ENCODE measurements around the gene DNM3.

Gene DNM3

GRCh38 chr1:172450524-172450885 lies 609.2 kb downstream of the DNM3 start:
- CTCF ChIA-PET: interaction anchor here (0.8 to 2.1 kb wide), 7 partner anchors 9 to 269 kb away, joined by 3 to 9 read pairs (median 6); no protein-coding TSS in a partner anchor
- Histone ChIP-seq H3K9me3 (ENCODE audit: control extremely low read depth in 1 of 5, control insufficient read depth in 4 of 5, insufficient read depth in 2 of 5, low read depth in 1 of 5, low read length in 4 of 5) (no peaks in the 10 kb centered on the region), H3K4me1 (ENCODE audit: control extremely low read depth in 1 of 4, control insufficient read depth in 4 of 4, insufficient read depth in 4 of 4, low read length in 3 of 4) (peaks cover 0 to 21% (median 7%) of the 10 kb centered on the region in 4 experiments), H3K4me3 (ENCODE audit: control insufficient read depth in 1 of 7, extremely low read depth in 1 of 7, insufficient read depth in 4 of 7, low read depth in 2 of 7, low read length in 6 of 7) (no peak overlapping the region), H3K36me3 (ENCODE audit: control insufficient read depth in 4 of 4, insufficient read depth in 4 of 4, low read length in 3 of 4) (no peaks in the 10 kb centered on the region), H3K27ac (ENCODE audit: insufficient read depth in 1 of 2, low read depth in 1 of 2, low read length in 2 of 2, poor library complexity in 1 of 2, severe bottlenecking in 2 of 2) (no peak overlapping the region), H3K27me3 (replicated peaks in 2 of 5; ENCODE audit: control insufficient read depth in 4 of 5, insufficient read depth in 5 of 5, low read length in 4 of 5) (no peaks in the 10 kb centered on the region)
- 100% methylated on average over 3 of the region's 7 CpGs for WGBS (ENCODE audit: insufficient coverage)
- POLR2A ChIA-PET: interaction anchor here (1.2 kb wide), 1 partner anchor 82 kb away, joined by 3 read pairs; no protein-coding TSS in a partner anchor
- no peak for DNase-seq

GRCh38 chr1:172451002-172451443 lies 609.7 kb downstream of the DNM3 start:
- peak in 1 of 3 donors; percentile 23 for DNase-seq
- Histone ChIP-seq H3K27me3 (replicated peaks in 2 of 5; ENCODE audit: control insufficient read depth in 4 of 5, insufficient read depth in 5 of 5, low read length in 4 of 5) (no peaks in the 10 kb centered on the region), H3K27ac (ENCODE audit: insufficient read depth in 1 of 2, low read depth in 1 of 2, low read length in 2 of 2, poor library complexity in 1 of 2, severe bottlenecking in 2 of 2) (no peak overlapping the region), H3K4me3 (ENCODE audit: control insufficient read depth in 1 of 7, extremely low read depth in 1 of 7, insufficient read depth in 4 of 7, low read depth in 2 of 7, low read length in 6 of 7) (no peak overlapping the region), H3K4me1 (ENCODE audit: control extremely low read depth in 1 of 4, control insufficient read depth in 4 of 4, insufficient read depth in 4 of 4, low read length in 3 of 4) (peaks cover 0 to 21% (median 7%) of the 10 kb centered on the region in 4 experiments), H3K36me3 (ENCODE audit: control insufficient read depth in 4 of 4, insufficient read depth in 4 of 4, low read length in 3 of 4) (no peaks in the 10 kb centered on the region), H3K9me3 (ENCODE audit: control extremely low read depth in 1 of 5, control insufficient read depth in 4 of 5, insufficient read depth in 2 of 5, low read depth in 1 of 5, low read length in 4 of 5) (no peaks in the 10 kb centered on the region)
- 100% methylated on average over 1 of the region's 2 CpGs for WGBS (ENCODE audit: insufficient coverage)
- POLR2A ChIA-PET: interaction anchor here (1.2 kb wide), 1 partner anchor 81 kb away, joined by 3 read pairs; no protein-coding TSS in a partner anchor
- CTCF ChIA-PET: interaction anchor here (0.6 to 2.2 kb wide), 11 partner anchors 10 to 669 kb away, joined by 3 to 9 read pairs (median 5); partner anchors contain the start of gene SUCO

GRCh38 chr1:172452536-172453152 lies 611.3 kb downstream of the DNM3 start:
- peaks cover 0 to 15% (median 7%) of the 10 kb centered on the region in 4 experiments for H3K4me1 ChIP-seq (ENCODE audit: control extremely low read depth in 1 of 4, control insufficient read depth in 4 of 4, insufficient read depth in 4 of 4, low read length in 3 of 4)
- H3K4me3 ChIP-seq (ENCODE audit: control insufficient read depth in 1 of 7, extremely low read depth in 1 of 7, insufficient read depth in 4 of 7, low read depth in 2 of 7, low read length in 6 of 7): no peak overlapping the region
- H3K27me3 ChIP-seq (replicated peaks in 2 of 5; ENCODE audit: control insufficient read depth in 4 of 5, insufficient read depth in 5 of 5, low read length in 4 of 5): no peaks in the 10 kb centered on the region
- no peak for DNase-seq
- ChIA-PET POLR2A (no interaction called here), CTCF (interaction anchor here (0.6 to 2.2 kb wide), 5 partner anchors 8 to 1562 kb away, joined by 3 to 8 read pairs (median 3); no protein-coding TSS in a partner anchor)
- H3K9me3 ChIP-seq (ENCODE audit: control extremely low read depth in 1 of 5, control insufficient read depth in 4 of 5, insufficient read depth in 2 of 5, low read depth in 1 of 5, low read length in 4 of 5): no peaks in the 10 kb centered on the region
- 84% methylated on average over 4 of the region's 7 CpGs for WGBS (ENCODE audit: insufficient coverage)
- no peak overlapping the region for H3K27ac ChIP-seq (ENCODE audit: insufficient read depth in 1 of 2, low read depth in 1 of 2, low read length in 2 of 2, poor library complexity in 1 of 2, severe bottlenecking in 2 of 2)
- H3K36me3 ChIP-seq (ENCODE audit: control insufficient read depth in 4 of 4, insufficient read depth in 4 of 4, low read length in 3 of 4): no peaks in the 10 kb centered on the region

GRCh38 chr1:172453153-172453545 lies 611.9 kb downstream of the DNM3 start:
- no peak overlapping the region for H3K27ac ChIP-seq (ENCODE audit: insufficient read depth in 1 of 2, low read depth in 1 of 2, low read length in 2 of 2, poor library complexity in 1 of 2, severe bottlenecking in 2 of 2)
- no peaks in the 10 kb centered on the region for H3K9me3 ChIP-seq (ENCODE audit: control extremely low read depth in 1 of 5, control insufficient read depth in 4 of 5, insufficient read depth in 2 of 5, low read depth in 1 of 5, low read length in 4 of 5)
- 92% methylated on average over 3 of the region's 6 CpGs for WGBS (ENCODE audit: insufficient coverage)
- ChIA-PET CTCF (interaction anchor here (0.6 to 2.2 kb wide), 4 partner anchors 9 to 1562 kb away, joined by 3 to 8 read pairs (median 5); no protein-coding TSS in a partner anchor), POLR2A (no interaction called here)
- no peak overlapping the region for H3K4me3 ChIP-seq (ENCODE audit: control insufficient read depth in 1 of 7, extremely low read depth in 1 of 7, insufficient read depth in 4 of 7, low read depth in 2 of 7, low read length in 6 of 7)
- no peaks in the 10 kb centered on the region for H3K36me3 ChIP-seq (ENCODE audit: control insufficient read depth in 4 of 4, insufficient read depth in 4 of 4, low read length in 3 of 4)
- peaks cover 0 to 15% (median 7%) of the 10 kb centered on the region in 4 experiments for H3K4me1 ChIP-seq (ENCODE audit: control extremely low read depth in 1 of 4, control insufficient read depth in 4 of 4, insufficient read depth in 4 of 4, low read length in 3 of 4)
- H3K27me3 ChIP-seq (replicated peaks in 2 of 5; ENCODE audit: control insufficient read depth in 4 of 5, insufficient read depth in 5 of 5, low read length in 4 of 5): no peaks in the 10 kb centered on the region
- no peak for DNase-seq

- H3K9me3 ChIP-seq (ENCODE audit: control extremely low read depth in 1 of 5, control insufficient read depth in 4 of 5, insufficient read depth in 2 of 5, low read depth in 1 of 5, low read length in 4 of 5): no peaks in the 10 kb centered on the region
- no peak overlapping the region for H3K4me3 ChIP-seq (ENCODE audit: control insufficient read depth in 1 of 7, extremely low read depth in 1 of 7, insufficient read depth in 4 of 7, low read depth in 2 of 7, low read length in 6 of 7)
- CTCF ChIA-PET: interaction anchor here (1.4 to 1.5 kb wide), 3 partner anchors 9 to 24 kb away, joined by 3 to 8 read pairs (median 3); no protein-coding TSS in a partner anchor
- H3K27ac ChIP-seq (ENCODE audit: insufficient read depth in 1 of 2, low read depth in 1 of 2, low read length in 2 of 2, poor library complexity in 1 of 2, severe bottlenecking in 2 of 2): no peak overlapping the region
- POLR2A ChIA-PET: no interaction called here
- peaks cover 0 to 15% (median 7%) of the 10 kb centered on the region in 4 experiments for H3K4me1 ChIP-seq (ENCODE audit: control extremely low read depth in 1 of 4, control insufficient read depth in 4 of 4, insufficient read depth in 4 of 4, low read length in 3 of 4)
- no peaks in the 10 kb centered on the region for H3K27me3 ChIP-seq (replicated peaks in 2 of 5; ENCODE audit: control insufficient read depth in 4 of 5, insufficient read depth in 5 of 5, low read length in 4 of 5)
- H3K36me3 ChIP-seq (ENCODE audit: control insufficient read depth in 4 of 4, insufficient read depth in 4 of 4, low read length in 3 of 4): no peaks in the 10 kb centered on the region
- no peak for DNase-seq
- no CpG with 5 or more reads among the region's 1 CpG for WGBS (ENCODE audit: insufficient coverage)
Measured at GRCh38 chr1:172453607-172454006, 612.3 kb downstream of the DNM3 start.

- no peak overlapping the region for H3K27ac ChIP-seq (ENCODE audit: insufficient read depth in 1 of 2, low read depth in 1 of 2, low read length in 2 of 2, poor library complexity in 1 of 2, severe bottlenecking in 2 of 2)
- no peaks in the 10 kb centered on the region for H3K9me3 ChIP-seq (ENCODE audit: control extremely low read depth in 1 of 5, control insufficient read depth in 4 of 5, insufficient read depth in 2 of 5, low read depth in 1 of 5, low read length in 4 of 5)
- 100% methylated on average over 1 of the region's 1 CpG for WGBS (ENCODE audit: insufficient coverage)
- no peak for DNase-seq
- H3K4me1 ChIP-seq (ENCODE audit: control extremely low read depth in 1 of 4, control insufficient read depth in 4 of 4, insufficient read depth in 4 of 4, low read length in 3 of 4): no peaks in the 10 kb centered on the region
- no peak overlapping the region for H3K4me3 ChIP-seq (ENCODE audit: control insufficient read depth in 1 of 7, extremely low read depth in 1 of 7, insufficient read depth in 4 of 7, low read depth in 2 of 7, low read length in 6 of 7)
- ChIA-PET CTCF (no interaction called here), POLR2A (no interaction called here)
- no peaks in the 10 kb centered on the region for H3K27me3 ChIP-seq (replicated peaks in 2 of 5; ENCODE audit: control insufficient read depth in 4 of 5, insufficient read depth in 5 of 5, low read length in 4 of 5)
- H3K36me3 ChIP-seq (ENCODE audit: control insufficient read depth in 4 of 4, insufficient read depth in 4 of 4, low read length in 3 of 4): no peaks in the 10 kb centered on the region
Measured at GRCh38 chr1:172455451-172455850, 614.2 kb downstream of the DNM3 start.

GRCh38 chr1:172456344-172456769 lies 615.1 kb downstream of the DNM3 start:
- no peak overlapping the region for H3K27ac ChIP-seq (ENCODE audit: insufficient read depth in 1 of 2, low read depth in 1 of 2, low read length in 2 of 2, poor library complexity in 1 of 2, severe bottlenecking in 2 of 2)
- H3K9me3 ChIP-seq (ENCODE audit: control extremely low read depth in 1 of 5, control insufficient read depth in 4 of 5, insufficient read depth in 2 of 5, low read depth in 1 of 5, low read length in 4 of 5): no peaks in the 10 kb centered on the region
- POLR2A ChIA-PET: no interaction called here
- WGBS (ENCODE audit: insufficient coverage): 100% methylated on average over 4 of the region's 5 CpGs
- no peaks in the 10 kb centered on the region for H3K36me3 ChIP-seq (ENCODE audit: control insufficient read depth in 4 of 4, insufficient read depth in 4 of 4, low read length in 3 of 4)
- H3K4me1 ChIP-seq (ENCODE audit: control extremely low read depth in 1 of 4, control insufficient read depth in 4 of 4, insufficient read depth in 4 of 4, low read length in 3 of 4): no peaks in the 10 kb centered on the region
- peak in 2 of 3 donors; percentile 37 to 66 for DNase-seq
- CTCF ChIA-PET: interaction anchor here (1.5 kb wide), 1 partner anchor 142 kb away, joined by 3 read pairs; no protein-coding TSS in a partner anchor
- no peaks in the 10 kb centered on the region for H3K27me3 ChIP-seq (replicated peaks in 2 of 5; ENCODE audit: control insufficient read depth in 4 of 5, insufficient read depth in 5 of 5, low read length in 4 of 5)
- no peak overlapping the region for H3K4me3 ChIP-seq (ENCODE audit: control insufficient read depth in 1 of 7, extremely low read depth in 1 of 7, insufficient read depth in 4 of 7, low read depth in 2 of 7, low read length in 6 of 7)

Measured in common myeloid progenitor, CD34-positive (primary cell).